ENCODE results near the gene GSN. TPM values are rescaled to one million over a fixed set of nuclear protein-coding genes. Genes with fewer than 3 reads are reported as not detected.

The GSN gene
- total and polyA plus RNA-seq, 2 of the 8 experiments (the other 6 are each of a cell fraction or from before 2014, with no cell fraction given): 52.3 to 94.5 TPM

GRCh38 chr9:121357011-121357410 is 89.0 kb downstream of the GSN start (continued):
- no peak for TF ChIP-seq EP300 (IDR thresholded peaks at IDR 0.05; ENCODE audit: borderline replicate concordance in 1 of 2, low read depth in 2 of 2, low read length in 2 of 2)
- TF ChIP-seq SIN3A (conservative IDR thresholded peaks at IDR 0.05 in 1 of 2, IDR thresholded peaks at IDR 0.05 in 1 of 2; ENCODE audit: low read depth in 1 of 2, low read length in 2 of 2): no peak
- TF ChIP-seq, protein P1, sequence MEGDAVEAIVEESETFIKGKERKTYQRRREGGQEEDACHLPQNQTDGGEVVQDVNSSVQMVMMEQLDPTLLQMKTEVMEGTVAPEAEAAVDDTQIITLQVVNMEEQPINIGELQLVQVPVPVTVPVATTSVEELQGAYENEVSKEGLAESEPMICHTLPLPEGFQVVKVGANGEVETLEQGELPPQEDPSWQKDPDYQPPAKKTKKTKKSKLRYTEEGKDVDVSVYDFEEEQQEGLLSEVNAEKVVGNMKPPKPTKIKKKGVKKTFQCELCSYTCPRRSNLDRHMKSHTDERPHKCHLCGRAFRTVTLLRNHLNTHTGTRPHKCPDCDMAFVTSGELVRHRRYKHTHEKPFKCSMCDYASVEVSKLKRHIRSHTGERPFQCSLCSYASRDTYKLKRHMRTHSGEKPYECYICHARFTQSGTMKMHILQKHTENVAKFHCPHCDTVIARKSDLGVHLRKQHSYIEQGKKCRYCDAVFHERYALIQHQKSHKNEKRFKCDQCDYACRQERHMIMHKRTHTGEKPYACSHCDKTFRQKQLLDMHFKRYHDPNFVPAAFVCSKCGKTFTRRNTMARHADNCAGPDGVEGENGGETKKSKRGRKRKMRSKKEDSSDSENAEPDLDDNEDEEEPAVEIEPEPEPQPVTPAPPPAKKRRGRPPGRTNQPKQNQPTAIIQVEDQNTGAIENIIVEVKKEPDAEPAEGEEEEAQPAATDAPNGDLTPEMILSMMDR (IDR thresholded peaks at IDR 0.05; ENCODE audit: control extremely low read depth in 1 of 3, insufficient read depth in 1 of 3, low read depth in 1 of 3, low read length in 3 of 3): no peak

Data from H1 (cell line).